DOHH2 (cell line): Measurements from ENCODE around the gene ASMTL.
A peak's percentile ranks its signal among the peaks of the same experiment; 100 is the strongest.
"Not testable (repeated sequence)": the region's sequence is repeated elsewhere in the genome, so short reads cannot be mapped to it uniquely, and the experiment has no call there.

Source experiments
- H3F3A ChIP-seq: fragments of 200-600 bp; sonication (generic), shearing (Covaris generic); 2 replicates; pipeline ENCODE4 v1.6.0; 2016; ENCODE audit warnings: antibody characterized with exemption, mild to moderate bottlenecking; ENCODE audit not compliant: control insufficient read depth, insufficient read depth
- H3K27ac ChIP-seq: fragments of 200-600 bp; sonication (generic); 2 replicates; pipeline ENCODE4 v1.5.1; 2014; ENCODE audit warnings: low read depth, mild to moderate bottlenecking, low read length, moderate library complexity
- H3K27me3 ChIP-seq: fragments of 200-600 bp; sonication (generic); 2 replicates; pipeline ENCODE4 v1.6.1; 2014; ENCODE audit warnings: mild to moderate bottlenecking, low read length, mixed read lengths; ENCODE audit not compliant: control insufficient read depth
- H3K36me3 ChIP-seq: fragments of 200-600 bp; sonication (generic); 2 replicates; pipeline ENCODE4 v1.6.1; 2014; ENCODE audit warnings: mild to moderate bottlenecking, low read length, moderate library complexity, mixed read lengths; ENCODE audit not compliant: control insufficient read depth
- H3K4me1 ChIP-seq: fragments of 200-600 bp; sonication (generic); 2 replicates; pipeline ENCODE4 v1.6.1; 2014; ENCODE audit warnings: mild to moderate bottlenecking, low read length, mixed read lengths; ENCODE audit not compliant: control insufficient read depth
- H3K4me2 ChIP-seq: fragments of 200-600 bp; sonication (generic); 2 replicates; pipeline ENCODE4 v1.6.0; 2014; ENCODE audit warnings: mild to moderate bottlenecking, low read length, moderate library complexity
- H3K4me3 ChIP-seq: fragments of 200-600 bp; sonication (generic); 2 replicates; pipeline ENCODE4 v1.5.1; 2014; ENCODE audit warnings: mild to moderate bottlenecking, low read length, mixed read lengths
- H3K79me2 ChIP-seq: fragments of 200-600 bp; sonication (generic); 2 replicates; pipeline ENCODE4 v1.6.1; 2014; ENCODE audit warnings: mild to moderate bottlenecking, low read length, mixed read lengths; ENCODE audit not compliant: control insufficient read depth
- H3K9me2 ChIP-seq: fragments of 200-600 bp; sonication (generic); replicated peaks from 2 replicates; pipeline ENCODE4 v1.6.1; 2014; ENCODE audit warnings: mild to moderate bottlenecking, low read length, mixed read lengths; ENCODE audit not compliant: control insufficient read depth
- H3K9me3 ChIP-seq: fragments of 200-600 bp; sonication (generic); 2 replicates; pipeline ENCODE4 v1.6.1; 2014; ENCODE audit warnings: antibody characterized with exemption, low read length, mixed read lengths; ENCODE audit not compliant: control insufficient read depth, insufficient read depth
- H4K20me1 ChIP-seq: fragments of 200-600 bp; sonication (generic); 2 replicates; pipeline ENCODE4 v1.6.0; 2014; ENCODE audit warnings: low read depth, mild to moderate bottlenecking, antibody characterized with exemption, low read length, moderate library complexity; ENCODE audit not compliant: control insufficient read depth, insufficient read depth
- EZH2phosphoT487 ChIP-seq: fragments of 200-600 bp; sonication (generic); IDR thresholded peaks from 2 replicates; pipeline ENCODE4 v1.6.1; 2017; ENCODE audit warnings: borderline replicate concordance, mild to moderate bottlenecking, antibody characterized with exemption, low read length, moderate library complexity, mixed read lengths
- TF ChIP-seq, protein P1 (sequence below): fragments of 200-600 bp; sonication (generic); IDR thresholded peaks from one replicate; pipeline ENCODE4 v1.5.1; 2014; ENCODE audit warnings: antibody characterized with exemption, mild to moderate bottlenecking, low read depth, low read length; ENCODE audit not compliant: poor library complexity, severe bottlenecking

The ASMTL gene

DNA sequence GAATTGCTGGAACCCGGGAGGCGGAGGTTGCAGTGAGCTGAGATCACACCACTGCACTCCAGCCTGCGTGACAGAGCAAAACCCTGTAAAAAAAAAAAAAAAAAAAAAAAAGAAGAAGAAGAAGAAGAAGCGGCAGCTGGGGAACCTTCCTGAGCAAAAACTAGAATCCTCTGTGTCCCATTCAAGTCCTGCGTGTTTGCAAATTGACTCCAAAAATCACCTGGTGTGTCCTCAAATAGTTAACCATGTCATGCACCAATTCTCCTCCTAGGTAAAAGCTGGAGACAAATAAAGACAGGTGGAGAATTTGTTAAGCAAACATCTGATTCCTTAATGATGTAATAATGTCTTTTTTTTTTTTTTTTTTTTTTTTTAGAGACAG is 31.9 kb upstream of the ASMTL start:
- H3K4me2 ChIP-seq = peak overlapping the region; percentile 65
- H3K4me3 ChIP-seq = peak overlapping the region; percentile 54
- H3K9me2 ChIP-seq = no peaks in the 10 kb centered on the region
- peaks cover 87% of the 10 kb centered on the region for H3F3A ChIP-seq
- peaks cover 15% of the 10 kb centered on the region for H4K20me1 ChIP-seq
- H3K9me3 ChIP-seq = peaks cover 3% of the 10 kb centered on the region; the same call in 1 of the 2 replicates
- peaks cover 77% of the 10 kb centered on the region for H3K79me2 ChIP-seq
- no peak for TF ChIP-seq EZH2phosphoT487
- TF ChIP-seq, protein P1, sequence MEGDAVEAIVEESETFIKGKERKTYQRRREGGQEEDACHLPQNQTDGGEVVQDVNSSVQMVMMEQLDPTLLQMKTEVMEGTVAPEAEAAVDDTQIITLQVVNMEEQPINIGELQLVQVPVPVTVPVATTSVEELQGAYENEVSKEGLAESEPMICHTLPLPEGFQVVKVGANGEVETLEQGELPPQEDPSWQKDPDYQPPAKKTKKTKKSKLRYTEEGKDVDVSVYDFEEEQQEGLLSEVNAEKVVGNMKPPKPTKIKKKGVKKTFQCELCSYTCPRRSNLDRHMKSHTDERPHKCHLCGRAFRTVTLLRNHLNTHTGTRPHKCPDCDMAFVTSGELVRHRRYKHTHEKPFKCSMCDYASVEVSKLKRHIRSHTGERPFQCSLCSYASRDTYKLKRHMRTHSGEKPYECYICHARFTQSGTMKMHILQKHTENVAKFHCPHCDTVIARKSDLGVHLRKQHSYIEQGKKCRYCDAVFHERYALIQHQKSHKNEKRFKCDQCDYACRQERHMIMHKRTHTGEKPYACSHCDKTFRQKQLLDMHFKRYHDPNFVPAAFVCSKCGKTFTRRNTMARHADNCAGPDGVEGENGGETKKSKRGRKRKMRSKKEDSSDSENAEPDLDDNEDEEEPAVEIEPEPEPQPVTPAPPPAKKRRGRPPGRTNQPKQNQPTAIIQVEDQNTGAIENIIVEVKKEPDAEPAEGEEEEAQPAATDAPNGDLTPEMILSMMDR = no peak
- H3K36me3 ChIP-seq = peaks cover 86% of the 10 kb centered on the region
- H3K27me3 ChIP-seq = no peaks in the 10 kb centered on the region
- peaks cover 95% of the 10 kb centered on the region for H3K4me1 ChIP-seq
- H3K27ac ChIP-seq = peak overlapping the region; percentile 100

DNA sequence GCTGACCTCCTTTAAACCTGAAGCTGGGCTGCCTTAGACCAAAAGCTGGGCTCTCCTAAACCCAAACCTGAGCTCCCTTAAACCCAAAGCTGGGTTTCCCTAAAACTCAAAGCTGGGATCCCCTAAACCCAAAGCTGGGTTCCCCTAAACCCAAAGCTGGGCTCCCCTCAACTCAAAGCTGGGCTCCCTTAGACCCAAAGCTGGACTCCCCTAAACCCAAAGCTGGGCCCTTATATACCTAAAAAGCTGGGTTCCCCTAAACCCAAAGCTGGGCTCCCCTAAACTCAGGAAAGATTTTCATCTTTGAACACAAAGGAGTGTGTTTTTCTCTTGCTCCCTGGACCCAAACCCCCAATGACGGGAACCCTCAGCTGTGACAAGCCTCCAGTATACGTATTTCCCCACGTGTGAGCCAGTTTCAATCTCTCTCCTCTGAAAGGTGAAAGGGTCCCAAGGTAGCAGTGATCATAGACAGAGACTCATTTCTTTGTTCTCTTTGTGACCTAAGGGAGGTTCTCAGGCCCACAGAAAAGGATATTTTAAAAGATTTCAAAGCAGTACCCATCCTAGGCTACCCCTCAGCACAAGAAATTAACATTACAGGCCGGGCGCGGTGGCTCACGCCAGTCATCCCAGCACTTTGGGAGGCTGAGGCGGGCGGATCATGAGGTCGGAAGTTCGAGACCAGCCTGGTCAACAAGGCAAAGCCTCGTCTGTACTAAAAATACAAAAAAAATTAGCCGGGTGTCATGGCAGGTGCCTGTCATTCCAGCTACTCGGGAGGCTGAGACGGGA is 31.3 kb upstream of the ASMTL start:
- Histone ChIP-seq H3K79me2 (peaks cover 77% of the 10 kb centered on the region), H3K36me3 (peaks cover 86% of the 10 kb centered on the region), H4K20me1 (peaks cover 12% of the 10 kb centered on the region), H3K9me3 (peaks cover 3% of the 10 kb centered on the region; the same call in 1 of the 2 replicates), H3K4me3 (peak overlapping the region; percentile 47), H3K4me1 (peaks cover 95% of the 10 kb centered on the region), H3F3A (peaks cover 83% of the 10 kb centered on the region), H3K27ac (peak overlapping the region; percentile 100), H3K9me2 (no peaks in the 10 kb centered on the region), H3K27me3 (no peaks in the 10 kb centered on the region), H3K4me2 (peak overlapping the region; percentile 65)
- TF ChIP-seq, protein P1 = no peak
- no peak for TF ChIP-seq EZH2phosphoT487

DNA sequence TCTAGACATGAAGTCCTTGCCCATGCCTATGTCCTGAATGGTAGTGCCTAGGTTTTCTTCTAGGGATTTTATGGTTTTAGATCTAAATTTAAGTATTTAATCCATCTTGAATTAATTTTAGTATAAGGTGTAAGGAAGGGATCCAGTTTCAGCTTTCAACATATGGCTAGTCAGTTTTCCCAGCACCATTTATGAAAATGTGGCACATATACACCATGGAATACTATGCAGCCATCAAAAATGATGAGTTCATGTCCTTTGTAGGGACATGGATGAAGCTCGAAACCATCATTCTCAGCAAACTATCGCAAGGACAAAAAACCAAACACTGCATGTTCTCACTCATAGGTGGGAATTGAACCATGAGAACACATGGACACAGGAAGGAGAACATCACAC is 29.8 kb upstream of the ASMTL start:
- not testable (repeated sequence) for H3K27me3 ChIP-seq, H3K9me2 ChIP-seq, H3K9me3 ChIP-seq, H4K20me1 ChIP-seq
- Histone ChIP-seq H3K36me3 (peaks cover 85% of the 10 kb centered on the region), H3K4me2 (peak overlapping the region; percentile 97), H3K4me3 (peak overlapping the region; percentile 66), H3K4me1 (peaks cover 95% of the 10 kb centered on the region), H3F3A (peaks cover 76% of the 10 kb centered on the region), H3K27ac (peak overlapping the region; percentile 100), H3K79me2 (peaks cover 77% of the 10 kb centered on the region)

DNA sequence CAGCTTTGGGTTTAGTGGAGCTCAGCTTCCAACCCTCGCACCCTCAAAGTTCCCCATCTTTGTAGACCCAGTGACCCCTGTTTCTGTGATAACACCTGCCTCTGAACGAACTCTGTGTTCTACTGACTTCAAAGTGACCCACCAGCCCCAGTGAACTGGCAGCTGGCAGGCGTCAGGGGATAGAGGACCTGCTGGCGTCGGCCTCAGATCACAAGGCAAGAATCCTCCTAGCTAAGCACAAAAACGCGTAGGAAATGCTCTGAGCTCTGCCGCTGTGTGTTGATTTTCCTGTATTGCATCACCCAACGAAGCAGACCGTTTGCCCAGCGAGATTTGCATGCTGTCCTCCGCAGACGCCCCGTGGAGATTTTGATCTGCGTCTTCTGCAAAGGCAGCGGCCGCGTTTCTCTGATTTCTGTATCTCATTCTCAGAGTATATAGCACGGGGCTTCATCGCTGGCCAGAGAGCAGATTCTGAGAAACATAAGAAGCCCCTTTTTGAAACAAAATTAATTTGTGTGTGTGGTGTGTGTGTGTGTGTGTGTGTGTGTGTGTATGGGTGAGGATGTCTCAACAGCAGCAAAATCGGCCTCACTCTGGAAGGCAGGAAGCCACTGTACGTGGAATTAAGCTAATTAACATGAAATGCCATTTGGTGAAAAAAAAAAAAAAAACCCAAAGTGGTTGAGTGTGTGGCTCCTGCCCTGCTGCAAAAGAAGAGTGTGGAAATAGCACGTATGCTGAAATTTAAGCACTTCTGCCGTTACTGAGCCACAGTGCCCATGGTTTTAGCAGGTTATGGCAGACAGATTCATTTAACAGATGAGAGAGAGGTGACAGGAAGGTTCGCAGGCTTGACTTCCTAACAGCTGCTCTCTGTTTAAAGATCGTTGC is 29.2 kb upstream of the ASMTL start:
- Histone ChIP-seq H3K36me3 (peaks cover 85% of the 10 kb centered on the region), H3K79me2 (peaks cover 77% of the 10 kb centered on the region), H3K27ac (peak overlapping the region; percentile 100), H3K4me1 (peaks cover 90% of the 10 kb centered on the region), H3K9me2 (no peaks in the 10 kb centered on the region), H4K20me1 (no peaks in the 10 kb centered on the region), H3F3A (peaks cover 73% of the 10 kb centered on the region), H3K27me3 (no peaks in the 10 kb centered on the region), H3K4me2 (peak overlapping the region; percentile 97), H3K9me3 (peaks cover 3% of the 10 kb centered on the region; the same call in 1 of the 2 replicates), H3K4me3 (peak overlapping the region; percentile 66)
- TF ChIP-seq, protein P1 = no peak
- no peak for TF ChIP-seq EZH2phosphoT487
